ENCODE data around the gene GRIP1.

GRCh38 chr12:66537876-66538275 is 141.0 kb downstream of the GRIP1 start:
- TF ChIP-seq POLR2AphosphoS5 (IDR thresholded peaks at IDR 0.05; ENCODE audit: insufficient read depth in 1 of 2, low read depth in 1 of 2), result no peak
- TF ChIP-seq, protein P1, sequence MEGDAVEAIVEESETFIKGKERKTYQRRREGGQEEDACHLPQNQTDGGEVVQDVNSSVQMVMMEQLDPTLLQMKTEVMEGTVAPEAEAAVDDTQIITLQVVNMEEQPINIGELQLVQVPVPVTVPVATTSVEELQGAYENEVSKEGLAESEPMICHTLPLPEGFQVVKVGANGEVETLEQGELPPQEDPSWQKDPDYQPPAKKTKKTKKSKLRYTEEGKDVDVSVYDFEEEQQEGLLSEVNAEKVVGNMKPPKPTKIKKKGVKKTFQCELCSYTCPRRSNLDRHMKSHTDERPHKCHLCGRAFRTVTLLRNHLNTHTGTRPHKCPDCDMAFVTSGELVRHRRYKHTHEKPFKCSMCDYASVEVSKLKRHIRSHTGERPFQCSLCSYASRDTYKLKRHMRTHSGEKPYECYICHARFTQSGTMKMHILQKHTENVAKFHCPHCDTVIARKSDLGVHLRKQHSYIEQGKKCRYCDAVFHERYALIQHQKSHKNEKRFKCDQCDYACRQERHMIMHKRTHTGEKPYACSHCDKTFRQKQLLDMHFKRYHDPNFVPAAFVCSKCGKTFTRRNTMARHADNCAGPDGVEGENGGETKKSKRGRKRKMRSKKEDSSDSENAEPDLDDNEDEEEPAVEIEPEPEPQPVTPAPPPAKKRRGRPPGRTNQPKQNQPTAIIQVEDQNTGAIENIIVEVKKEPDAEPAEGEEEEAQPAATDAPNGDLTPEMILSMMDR (IDR thresholded peaks at IDR 0.05), result no peak
- TF ChIP-seq POLR2A (IDR thresholded peaks at IDR 0.05), result no peak

Measured in vagina (tissue), 2 donors.